ENCODE data around the gene TCEA3. TPM values are rescaled to one million over a fixed set of nuclear protein-coding genes. Genes with fewer than 3 reads are reported as not detected.

Gene TCEA3
- total and polyA plus RNA-seq, 2 experiments from 2014 or later: not detected

- H3K27ac ChIP-seq (ENCODE audit: low read depth): no peak overlapping the region
- H2AFZ ChIP-seq: no peak overlapping the region
- Mint-ChIP-seq H3K27ac (no peak overlapping the region), H3K27me3 (ENCODE audit: insufficient read depth, low read depth, poor library complexity) (peaks cover 1% of the 10 kb centered on the region), H3K4me1 (no peaks in the 10 kb centered on the region), H3K4me3 (no peak overlapping the region), H3K9me3 (no peaks in the 10 kb centered on the region), H3K36me3 (ENCODE audit: low read depth) (peaks cover 16% of the 10 kb centered on the region)
- H3K9me2 ChIP-seq (ENCODE audit: insufficient read depth): no peaks in the 10 kb centered on the region
- no peak for DNase-seq (ENCODE audit: low spot score)
- no peaks in the 10 kb centered on the region for H3F3A ChIP-seq (replicated peaks; ENCODE audit: low read depth)
- no peak overlapping the region for H3K4me3 ChIP-seq
- no peaks in the 10 kb centered on the region for H3K27me3 ChIP-seq (ENCODE audit: insufficient read depth)
- no peaks in the 10 kb centered on the region for H3K4me1 ChIP-seq (ENCODE audit: insufficient read depth)
- H3K79me2 ChIP-seq (replicated peaks; ENCODE audit: insufficient read depth): no peaks in the 10 kb centered on the region
- TF ChIP-seq JUNB (IDR thresholded peaks at IDR 0.05; ENCODE audit: unreplicated experiment) (no peak), NANOG (IDR thresholded peaks at IDR 0.05; ENCODE audit: borderline replicate concordance) (no peak), CREB1 (CRISPR knock-in tag; IDR thresholded peaks at IDR 0.05; ENCODE audit: low read depth) (no peak), ZNF114 (CRISPR knock-in tag; IDR thresholded peaks at IDR 0.05) (no peak), ZNF331 (CRISPR knock-in tag; IDR thresholded peaks at IDR 0.05; ENCODE audit: low read depth) (no peak), ETS1 (IDR thresholded peaks at IDR 0.05) (no peak), CTCF (conservative IDR thresholded peaks at IDR 0.05; ENCODE audit: low read depth in 2 of 2) (no peak), STAT1 (IDR thresholded peaks at IDR 0.05; ENCODE audit: unreplicated experiment) (no peak), POLR2AphosphoS5 (IDR thresholded peaks at IDR 0.05; ENCODE audit: low read depth) (no peak), REST (IDR thresholded peaks at IDR 0.05; ENCODE audit: unreplicated experiment) (no peak)
- no peak for ATAC-seq
- no peak overlapping the region for H3K4me2 ChIP-seq
- peaks cover 8% of the 10 kb centered on the region for H4K20me1 ChIP-seq (replicated peaks; ENCODE audit: insufficient read depth)
- H3K36me3 ChIP-seq (ENCODE audit: insufficient read depth): no peaks in the 10 kb centered on the region
Measured at GRCh38 chr1:23444104-23444533, 19.6 kb upstream of the TCEA3 start.

GRCh38 chr1:23442751-23443150 is 18.2 kb upstream of the TCEA3 start:
- peaks cover under 1% of the 10 kb centered on the region; the same call in 1 of the 2 replicates for H4K20me1 ChIP-seq (replicated peaks; ENCODE audit: insufficient read depth)
- peaks cover 5% of the 10 kb centered on the region for H3K27me3 Mint-ChIP-seq (ENCODE audit: insufficient read depth, low read depth, poor library complexity)
- H3K9me3 Mint-ChIP-seq: no peaks in the 10 kb centered on the region
- H3K9me2 ChIP-seq (ENCODE audit: insufficient read depth): no peaks in the 10 kb centered on the region
- H3F3A ChIP-seq (replicated peaks; ENCODE audit: low read depth): no peaks in the 10 kb centered on the region; the same call in 1 of the 2 replicates
- H3K79me2 ChIP-seq (replicated peaks; ENCODE audit: insufficient read depth): no peaks in the 10 kb centered on the region
- H3K36me3 ChIP-seq (ENCODE audit: insufficient read depth): no peaks in the 10 kb centered on the region
- H3K27me3 ChIP-seq (ENCODE audit: insufficient read depth): no peaks in the 10 kb centered on the region; the same call in 1 of the 2 replicates
- no peak overlapping the region for H3K27ac Mint-ChIP-seq
- H3K36me3 Mint-ChIP-seq (ENCODE audit: low read depth): peaks cover 19% of the 10 kb centered on the region
- H3K4me3 Mint-ChIP-seq: no peak overlapping the region
- peaks cover 4% of the 10 kb centered on the region; the same call in 2 of the 3 replicates for H3K4me1 Mint-ChIP-seq
- ATAC-seq (no peak), DNase-seq (ENCODE audit: low spot score) (no peak)
- no peak overlapping the region for H3K27ac ChIP-seq (ENCODE audit: low read depth)
- H3K4me1 ChIP-seq (ENCODE audit: insufficient read depth): no peaks in the 10 kb centered on the region
- no peak overlapping the region for H2AFZ ChIP-seq
- H3K4me2 ChIP-seq: no peak overlapping the region
- no peak overlapping the region for H3K4me3 ChIP-seq
- TF ChIP-seq NANOG (IDR thresholded peaks at IDR 0.05; ENCODE audit: borderline replicate concordance) (no peak), ETS1 (IDR thresholded peaks at IDR 0.05) (no peak), POLR2AphosphoS5 (IDR thresholded peaks at IDR 0.05; ENCODE audit: low read depth) (no peak), ZNF114 (CRISPR knock-in tag; IDR thresholded peaks at IDR 0.05) (no peak), JUNB (IDR thresholded peaks at IDR 0.05; ENCODE audit: unreplicated experiment) (no peak), EZH2phosphoT487 (IDR thresholded peaks at IDR 0.05; ENCODE audit: unreplicated experiment) (no peak), EZH2 (IDR thresholded peaks at IDR 0.05; ENCODE audit: low read depth, unreplicated experiment) (no peak), ZNF331 (CRISPR knock-in tag; IDR thresholded peaks at IDR 0.05; ENCODE audit: low read depth) (no peak), STAT1 (IDR thresholded peaks at IDR 0.05; ENCODE audit: unreplicated experiment) (no peak), CTCF (conservative IDR thresholded peaks at IDR 0.05; ENCODE audit: low read depth in 2 of 2) (no peak)
